B cell (primary cell): ENCODE measurements around the gene RASGRP3. TPM values are rescaled to one million over a fixed set of nuclear protein-coding genes. Genes with fewer than 3 reads are reported as not detected.

ENCODE experiments used
- ATAC-seq: fragments of 200-7000 bp; cut with Tn5 transposase; one replicate; pipeline ENCODE4 v1.10.0; 2021; ENCODE audit warnings: low read depth, mild to moderate bottlenecking, moderate number of reproducible peaks, moderate library complexity
- CTCF ChIA-PET: fragments of 350-600 bp; sonication (Branson Sonifier 250); formaldehyde crosslinking; loops from one replicate; lab custom pipeline; 2021; ENCODE audit warnings: antibody characterized with exemption, inconsistent platforms; lab: Charles Lee
- POLR2A ChIA-PET: fragments of 350-600 bp; sonication (Branson Sonifier 250); formaldehyde crosslinking; loops from one replicate; lab custom pipeline; 2021; ENCODE audit warnings: antibody characterized with exemption; lab: Charles Lee
- DNase-seq: peaks from one replicate; pipeline ENCODE4 v3.0.0; 2013
- H2AFZ ChIP-seq: 2 replicates; pipeline ENCODE4 v1.6.1; 2012; ENCODE audit warnings: mild to moderate bottlenecking, low read depth, low read length; ENCODE audit not compliant: insufficient read depth, poor library complexity, severe bottlenecking
- H3K27ac ChIP-seq, 2 donors: 1 replicate in 1 of 2; 2 replicates in 1 of 2; pipeline ENCODE4 v1.5.1; 2012 to 2013; ENCODE audit warnings: low read length in 2 of 2, mild to moderate bottlenecking in 2 of 2, moderate library complexity in 1 of 2
- H3K27me3 ChIP-seq, 4 experiments: fragments of 200-600 bp in 1 of 4; sonication (generic) in 1 of 4; replicated peaks in 1 of 4; 1 replicate in 2 of 4; 2 replicates in 2 of 4; pipeline versions ENCODE4 v1.6.1 to v1.7.0; 2013 to 2016; ENCODE audit warnings: low read length in 3 of 4, mild to moderate bottlenecking in 2 of 4, mixed read lengths in 1 of 4, moderate library complexity in 1 of 4; ENCODE audit not compliant: insufficient read depth in 4 of 4, control insufficient read depth in 3 of 4; ENCODE audit errors: control extremely low read depth in 1 of 4
- H3K36me3 ChIP-seq, 2 experiments: replicated peaks in 1 of 2; 1 replicate in 1 of 2; 2 replicates in 1 of 2; pipeline versions ENCODE4 v1.6.1 to v1.7.1; 2013; ENCODE audit warnings: low read length in 1 of 2; ENCODE audit not compliant: insufficient read depth in 2 of 2, control insufficient read depth in 1 of 2; ENCODE audit errors: control extremely low read depth in 1 of 2, extremely low read depth in 1 of 2
- H3K4me1 ChIP-seq, 2 donors: fragments of 200-600 bp in 1 of 2; sonication (generic) in 1 of 2; 1 replicate in 1 of 2; 2 replicates in 1 of 2; pipeline versions ENCODE4 v1.5.1 to v1.6.1; 2013 to 2017; ENCODE audit warnings: low read length in 2 of 2; ENCODE audit not compliant: control insufficient read depth in 2 of 2, insufficient read depth in 2 of 2
- H3K4me2 ChIP-seq: replicated peaks from 2 replicates; pipeline ENCODE3; 2012; ENCODE audit warnings: mild to moderate bottlenecking, low read depth, low read length; ENCODE audit not compliant: poor library complexity, severe bottlenecking
- H3K4me3 ChIP-seq, 5 experiments: fragments of 200-600 bp in 1 of 5; sonication (generic) in 1 of 5; 1 replicate in 3 of 5; 2 replicates in 2 of 5; pipeline versions ENCODE4 v1.5.1 to v1.7.0; 2011 to 2016; ENCODE audit warnings: low read length in 4 of 5, mild to moderate bottlenecking in 4 of 5, low read depth in 2 of 5, control low read depth in 1 of 5, moderate library complexity in 1 of 5; ENCODE audit not compliant: insufficient read depth in 1 of 5; ENCODE audit errors: control extremely low read depth in 1 of 5, extremely low read depth in 1 of 5
- H3K79me2 ChIP-seq: fragments of 200-600 bp; sonication (generic); one replicate; pipeline ENCODE4 v1.6.0; 2016; ENCODE audit warnings: low read length; ENCODE audit not compliant: control insufficient read depth, insufficient read depth
- H3K9ac ChIP-seq: fragments of 200-600 bp; sonication (generic); 2 replicates; pipeline ENCODE4 v1.6.1; 2017; ENCODE audit warnings: mild to moderate bottlenecking, low read length, moderate library complexity
- H3K9me3 ChIP-seq, 3 donors: one replicate each; pipeline versions ENCODE4 v1.6.1 to v1.7.1; 2013; ENCODE audit warnings: low read length in 2 of 3; ENCODE audit not compliant: control insufficient read depth in 2 of 3, insufficient read depth in 1 of 3; ENCODE audit errors: control extremely low read depth in 1 of 3
- H4K20me1 ChIP-seq: 2 replicates; pipeline ENCODE4 v1.6.0; 2012; ENCODE audit warnings: mild to moderate bottlenecking, low read length; ENCODE audit not compliant: insufficient read depth, control insufficient read depth, poor library complexity, severe bottlenecking
- H3K27ac Mint-ChIP-seq: one replicate; pipeline ENCODE4 v1.8.0; 2021; ENCODE audit warnings: mixed read lengths
- H3K27me3 Mint-ChIP-seq: one replicate; pipeline ENCODE4 v1.8.0; 2021; ENCODE audit warnings: mixed read lengths
- H3K4me1 Mint-ChIP-seq: one replicate; pipeline ENCODE4 v1.8.0; 2021; ENCODE audit warnings: mixed read lengths
- H3K4me3 Mint-ChIP-seq: one replicate; pipeline ENCODE4 v1.8.0; 2021; ENCODE audit warnings: mixed read lengths
- H3K9me3 Mint-ChIP-seq: one replicate; pipeline ENCODE4 v1.8.0; 2022; ENCODE audit warnings: mixed read lengths; ENCODE audit not compliant: insufficient read depth
- CTCF ChIP-seq: fragments of 200-600 bp; IDR thresholded peaks from one replicate; pipeline ENCODE4 v1.8.0; 2022; ENCODE audit warnings: antibody characterized with exemption, mild to moderate bottlenecking
- EZH2 ChIP-seq: IDR thresholded peaks from 2 replicates; pipeline ENCODE4 v1.6.1; 2012; ENCODE audit warnings: borderline replicate concordance, low read depth, mild to moderate bottlenecking, moderate library complexity, low read length; ENCODE audit not compliant: insufficient read depth, poor library complexity, severe bottlenecking
- WGBS: methylation state at CpG from one replicate; pipeline ENCODE4 v1.1.5; 2013; ENCODE audit warnings: missing lambda C conversion rate; ENCODE audit not compliant: insufficient coverage; 5-methylcytosine and 5-hydroxymethylcytosine counted together
- intact Hi-C: fragments of 100-400 bp; cut with micrococcal nuclease; formaldehyde crosslinking; loops from one replicate; pipeline ENCODE4 v1.10.0; 2022
- polyA plus RNA-seq: library from polyadenylated mRNA; depleted of rRNA; stranded (reverse); fragments of >200 nt; gene quantifications from 2 replicates; pipeline ENCODE4 v1.2.3, GENCODE V29; 2012
- total RNA-seq, 2 donors: library from RNA; stranded (reverse); fragments of 120-200 nt in 1 of 2; gene quantifications; 1 replicate in 1 of 2; 2 replicates in 1 of 2; pipeline versions ENCODE4 v1.2.3 to v1.2.4, GENCODE V29; 2013 to 2022

RASGRP3 gene
- total and polyA plus RNA-seq, 2 donors (not counting 1 experiment from before 2014, with no cell fraction given): 67.5 to 107 TPM

GRCh38 chr2:33436083-33436482 is 40.4 kb upstream of the RASGRP3 start:
- intact Hi-C loops: no loop called here
- Mint-ChIP-seq H3K9me3 (no peaks in the 10 kb centered on the region), H3K4me1 (no peaks in the 10 kb centered on the region), H3K27ac (no peak overlapping the region), H3K27me3 (peaks cover 12% of the 10 kb centered on the region), H3K4me3 (no peak overlapping the region)
- no peak for TF ChIP-seq CTCF
- no peak for TF ChIP-seq EZH2
- H3K9me3 ChIP-seq: peaks cover 0 to 4% (median 1%) of the 10 kb centered on the region in 3 donors
- WGBS: no CpG with 5 or more reads among the region's 1 CpG
- H2AFZ ChIP-seq: no peak overlapping the region
- CTCF ChIA-PET: interaction anchor here (0.6 to 0.7 kb wide), 2 partner anchors 147 to 166 kb away, joined by 3 to 4 read pairs; no protein-coding TSS in a partner anchor
- POLR2A ChIA-PET: no interaction called here
- H3K4me3 ChIP-seq: no peak overlapping the region
- H3K36me3 ChIP-seq: no peaks in the 10 kb centered on the region
- H3K9ac ChIP-seq: no peak overlapping the region
- no peaks in the 10 kb centered on the region for H3K4me1 ChIP-seq
- H4K20me1 ChIP-seq: no peaks in the 10 kb centered on the region
- no peak overlapping the region for H3K4me2 ChIP-seq
- no peak for DNase-seq
- no peak overlapping the region for H3K27ac ChIP-seq
- no peaks in the 10 kb centered on the region for H3K79me2 ChIP-seq
- ATAC-seq: no peak
- H3K27me3 ChIP-seq: peaks cover 0 to 4% (median 2%) of the 10 kb centered on the region in 4 experiments

GRCh38 chr2:33437297-33437696 is 39.2 kb upstream of the RASGRP3 start:
- H3K36me3 ChIP-seq: no peaks in the 10 kb centered on the region
- TF ChIP-seq EZH2 (no peak), CTCF (no peak)
- no peaks in the 10 kb centered on the region for H3K79me2 ChIP-seq
- no peaks in the 10 kb centered on the region for H3K9me3 Mint-ChIP-seq
- ATAC-seq (no peak), DNase-seq (no peak)
- H3K27me3 ChIP-seq: peaks cover 0 to 4% (median 2%) of the 10 kb centered on the region in 4 experiments
- intact Hi-C loops: no loop called here
- H3K27ac ChIP-seq: no peak overlapping the region
- no peak overlapping the region for H2AFZ ChIP-seq
- H3K4me3 Mint-ChIP-seq: no peak overlapping the region
- peaks cover 0 to 4% (median 1%) of the 10 kb centered on the region in 3 donors for H3K9me3 ChIP-seq
- CTCF ChIA-PET: no interaction called here
- no peak overlapping the region for H3K4me3 ChIP-seq
- H3K4me1 Mint-ChIP-seq: no peaks in the 10 kb centered on the region
- WGBS: 59% methylated on average over 2 of the region's 4 CpGs
- POLR2A ChIA-PET: no interaction called here
- peaks cover 12% of the 10 kb centered on the region for H3K27me3 Mint-ChIP-seq
- H3K27ac Mint-ChIP-seq: no peak overlapping the region
- no peak overlapping the region for H3K9ac ChIP-seq
- no peaks in the 10 kb centered on the region for H4K20me1 ChIP-seq
- no peak overlapping the region for H3K4me2 ChIP-seq
- no peaks in the 10 kb centered on the region for H3K4me1 ChIP-seq
